HG02938 (cell line): ENCODE data around the gene OTOGL.

ENCODE experiments used
- ATAC-seq: cut with Tn5 transposase; IDR thresholded peaks from one replicate; pipeline ENCODE4 v1.9.1; 2021; ENCODE audit warnings: mild to moderate bottlenecking, moderate library complexity; ENCODE audit not compliant: unreplicated experiment

The OTOGL gene

DNA sequence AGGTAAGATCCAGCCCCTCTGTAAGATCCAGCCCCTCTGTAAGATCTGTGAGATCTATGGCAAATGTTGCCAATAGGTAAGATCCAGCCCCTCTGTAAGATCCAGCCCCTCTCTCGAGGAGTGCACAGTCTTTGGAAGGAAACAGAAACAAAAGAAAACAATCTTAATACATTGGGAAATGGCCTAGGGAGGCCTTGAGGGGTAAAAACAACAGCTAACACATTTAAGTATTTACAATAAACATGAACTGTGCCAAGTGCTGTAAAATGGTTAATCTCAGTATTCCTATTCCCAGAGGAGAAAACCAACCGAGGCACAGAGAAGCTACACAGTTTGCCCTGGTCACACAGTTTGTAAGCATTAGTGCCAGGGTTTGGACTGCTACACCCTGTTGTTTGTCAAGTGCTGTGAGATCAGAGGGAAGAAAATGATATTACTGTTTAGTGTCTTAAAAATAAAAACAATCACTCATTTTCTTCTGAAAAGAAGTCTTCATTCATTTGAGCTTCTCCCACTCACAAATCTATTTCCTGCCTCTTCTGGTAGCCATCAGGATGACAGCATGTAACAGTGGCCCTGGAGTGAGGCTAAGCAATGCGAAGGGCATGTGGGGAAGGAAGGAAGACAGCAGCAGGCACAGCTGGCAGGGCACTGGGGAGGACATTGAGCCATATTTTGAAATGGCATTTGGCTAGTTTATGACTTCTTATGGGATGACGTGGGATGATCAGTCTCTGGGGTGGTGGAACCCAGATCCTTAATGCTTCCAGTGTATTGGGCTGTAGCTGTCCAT lies 226.0 kb downstream of the OTOGL start:
- no peak for ATAC-seq

GRCh38 chr12:80332827-80333226 lies 233.5 kb downstream of the OTOGL start:
- no peak for ATAC-seq

- ATAC-seq = no peak
These were observed 253.1 kb downstream of the OTOGL start for GRCh38 chr12:80352474-80352873.

DNA sequence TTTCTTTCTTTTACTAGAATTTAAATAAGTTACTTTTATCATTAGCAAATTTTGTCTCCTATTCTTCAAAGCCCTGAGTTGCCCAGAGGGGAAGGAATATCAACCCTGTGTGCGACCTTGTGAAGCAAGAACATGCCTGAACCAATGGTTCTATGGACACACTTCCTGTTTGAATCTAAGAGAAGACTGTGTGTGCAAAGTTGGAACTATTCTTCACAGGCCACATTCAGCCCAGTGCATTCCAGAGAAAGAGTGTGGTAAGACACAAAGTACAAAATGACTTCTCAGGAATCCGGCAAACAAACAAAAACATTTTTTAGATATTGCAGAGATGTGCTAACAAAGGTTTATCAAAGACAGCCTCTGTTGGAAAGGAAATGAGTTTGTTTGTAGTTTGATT lies 253.9 kb downstream of the OTOGL start:
- ATAC-seq = no peak

GRCh38 chr12:80356097-80356496 lies 256.8 kb downstream of the OTOGL start:
- ATAC-seq = no peak

GRCh38 chr12:80359703-80360102 lies 260.4 kb downstream of the OTOGL start:
- ATAC-seq = no peak

DNA sequence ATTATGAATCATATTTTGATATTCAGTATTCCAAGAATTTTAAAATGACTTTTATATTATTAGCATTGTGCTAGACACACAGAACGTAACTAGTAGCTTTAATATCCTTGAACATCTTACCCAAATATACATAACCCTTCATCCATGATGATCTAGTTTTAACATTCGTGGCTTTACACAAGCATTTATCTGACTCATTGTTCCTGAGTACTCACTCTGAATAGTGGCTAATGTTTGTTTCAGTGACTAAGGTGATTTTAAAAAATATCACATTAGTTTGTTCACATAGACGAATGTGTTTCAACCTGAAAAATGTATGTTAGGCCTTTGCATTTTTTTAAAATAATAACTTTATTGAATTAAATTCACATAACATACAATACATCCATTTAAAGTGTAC lies 264.7 kb downstream of the OTOGL start:
- ATAC-seq = no peak

DNA sequence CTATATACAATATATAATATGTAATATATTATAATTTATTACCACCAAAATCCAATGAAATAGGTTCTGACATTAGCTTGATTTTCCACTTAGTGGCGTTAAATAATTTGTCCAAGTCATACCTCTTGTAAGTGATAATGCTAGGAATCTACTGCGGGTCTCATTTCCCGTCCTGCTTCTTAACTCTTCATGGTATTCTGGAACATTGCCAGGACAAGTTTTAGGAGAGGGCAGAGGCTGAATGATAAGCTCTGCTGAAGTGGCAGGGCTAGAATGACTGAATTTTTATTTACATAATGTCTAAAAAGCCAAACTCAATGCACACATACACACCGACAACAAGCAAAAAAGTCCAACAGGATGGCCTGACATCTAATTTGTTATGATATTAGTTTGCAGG lies 274.3 kb downstream of the OTOGL start:
- no peak for ATAC-seq

- ATAC-seq = no peak
These were observed 275.3 kb downstream of the OTOGL start for GRCh38 chr12:80374615-80375014.

- no peak for ATAC-seq
These were observed 277.9 kb downstream of the OTOGL start for GRCh38 chr12:80377140-80377794.

DNA sequence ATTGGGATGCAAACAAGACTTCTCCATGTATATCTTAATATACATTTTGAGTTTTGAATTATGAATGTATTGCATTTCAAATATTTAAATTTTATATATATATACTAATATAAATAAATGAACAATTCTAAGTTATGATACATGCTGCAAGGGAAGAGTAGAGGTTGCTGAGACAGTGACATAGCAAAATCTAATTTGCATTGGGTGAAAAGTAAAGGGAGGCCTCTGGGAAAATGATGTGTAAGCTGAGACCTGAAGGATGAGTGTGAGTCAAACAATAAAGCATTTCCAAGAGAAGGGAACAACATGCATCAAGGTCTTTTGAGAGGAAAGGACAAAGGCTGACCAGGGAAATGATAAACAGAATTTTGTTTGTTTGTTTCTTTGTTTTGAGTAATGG lies 281.8 kb downstream of the OTOGL start:
- ATAC-seq = no peak

- ATAC-seq = no peak
These were observed 282.9 kb downstream of the OTOGL start for GRCh38 chr12:80382254-80382653.

DNA sequence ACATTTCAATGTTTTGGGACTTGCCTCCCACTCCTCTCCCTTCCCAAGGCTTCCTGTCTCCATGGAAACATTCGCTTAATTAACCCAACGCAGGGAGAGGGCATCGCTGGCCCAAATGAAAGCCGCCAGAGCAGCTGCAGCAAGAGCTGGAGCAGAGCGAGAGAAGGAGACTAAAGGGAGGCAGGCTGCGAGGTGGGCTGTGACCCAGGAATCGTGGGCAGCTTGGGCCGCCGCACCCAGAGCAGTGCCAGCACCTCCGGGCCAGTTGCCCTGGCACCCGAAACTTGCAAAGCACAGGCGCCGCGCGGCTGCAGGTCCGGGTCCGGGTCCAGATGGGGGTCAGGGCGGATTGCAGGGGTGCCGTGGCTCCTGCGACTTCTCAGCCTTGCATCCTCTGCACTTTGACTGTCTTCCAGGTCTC lies 301.2 kb downstream of the OTOGL start:
- ATAC-seq = no peak

GRCh38 chr12:80401191-80401590 lies 301.9 kb downstream of the OTOGL start:
- no peak for ATAC-seq

DNA sequence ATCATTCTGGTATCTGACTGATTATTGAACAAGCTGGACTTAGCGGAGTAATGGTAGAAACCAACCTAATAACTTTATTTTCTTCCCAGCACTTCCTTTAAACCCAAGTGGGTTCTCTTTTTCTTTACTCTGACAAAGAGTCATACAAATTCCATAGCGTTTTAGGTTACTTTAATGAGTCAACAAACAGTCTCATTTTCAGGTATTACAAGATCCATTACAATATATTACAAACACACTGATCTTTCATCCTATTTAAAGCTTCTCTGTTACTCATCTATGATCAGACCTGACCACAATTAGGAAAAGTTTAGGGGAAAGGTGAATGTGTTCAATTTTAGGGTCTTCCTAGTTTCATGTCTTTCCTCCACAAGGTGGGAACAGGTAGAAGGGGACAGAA lies 305.3 kb downstream of the OTOGL start:
- ATAC-seq = no peak

DNA sequence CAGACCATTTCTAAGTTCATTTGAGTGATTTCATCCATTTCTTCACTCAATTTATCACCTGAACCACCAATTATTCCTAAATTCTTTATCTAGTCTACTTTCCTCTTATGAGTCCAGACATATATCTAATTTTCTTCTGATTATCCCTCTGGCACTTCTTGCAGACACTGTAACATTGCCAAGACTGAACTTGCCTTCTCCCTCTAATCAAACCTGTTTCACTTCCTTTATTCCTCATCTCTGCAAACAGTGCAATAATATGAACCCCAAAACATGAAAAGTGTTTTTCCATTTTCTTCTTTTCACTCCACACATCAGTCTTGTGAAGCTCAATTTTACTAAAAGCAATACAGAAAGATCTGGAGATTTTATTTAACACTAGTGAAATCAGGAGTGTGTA lies 306.9 kb downstream of the OTOGL start:
- ATAC-seq = no peak

- ATAC-seq = peak; percentile 51
These were observed 312.4 kb downstream of the OTOGL start for GRCh38 chr12:80411787-80412186.

DNA sequence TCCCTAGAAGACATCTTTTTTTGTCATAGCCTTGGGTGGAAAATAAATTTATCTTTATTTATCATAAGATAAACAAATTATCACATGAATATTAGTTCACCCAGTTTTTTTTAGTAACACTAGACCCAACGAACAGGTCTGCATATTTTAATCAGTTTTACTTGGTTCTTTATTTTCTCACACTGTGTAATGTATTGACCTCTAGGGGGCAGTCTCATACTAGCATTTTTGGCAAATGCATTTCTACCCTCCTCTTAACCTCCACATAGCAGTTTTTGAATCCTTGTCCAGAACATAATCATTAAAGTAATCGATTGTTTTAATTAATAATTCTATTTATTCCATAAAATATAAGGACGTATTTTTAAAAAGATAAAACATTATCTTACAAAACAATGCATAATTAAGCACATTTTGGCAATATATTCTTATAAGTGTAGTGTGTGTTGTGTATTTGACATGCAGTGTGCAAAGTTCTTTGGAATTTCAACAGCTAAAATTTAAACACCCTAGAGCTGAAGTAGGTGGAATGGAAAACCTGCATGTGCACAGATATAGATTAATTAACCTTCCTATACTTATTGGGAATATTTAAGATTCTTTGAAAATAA lies 313.1 kb downstream of the OTOGL start:
- peak; percentile 74 for ATAC-seq

DNA sequence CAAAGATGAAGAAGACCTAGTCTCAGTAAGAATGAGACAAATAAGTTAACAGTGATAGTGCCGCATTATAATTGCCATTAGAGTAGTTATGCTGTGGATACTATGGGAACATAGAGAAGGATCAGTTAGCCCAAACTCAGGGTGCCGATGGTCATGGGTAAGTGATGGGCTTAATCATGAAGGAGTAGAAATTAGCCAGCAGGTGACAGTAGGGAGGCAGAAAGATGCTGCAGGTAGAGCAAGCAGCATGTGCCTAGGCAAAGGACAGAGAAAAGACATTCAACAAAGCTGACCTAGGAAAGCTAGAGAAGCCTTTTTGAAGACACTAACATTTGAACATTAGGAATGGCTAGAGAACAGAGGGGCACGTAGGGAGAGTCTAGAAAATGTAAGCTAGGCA lies 314.1 kb downstream of the OTOGL start:
- ATAC-seq = no peak

- ATAC-seq = no peak
These were observed 316.1 kb downstream of the OTOGL start for GRCh38 chr12:80415466-80415865.

GRCh38 chr12:80419644-80420043 lies 320.3 kb downstream of the OTOGL start:
- ATAC-seq = no peak

DNA sequence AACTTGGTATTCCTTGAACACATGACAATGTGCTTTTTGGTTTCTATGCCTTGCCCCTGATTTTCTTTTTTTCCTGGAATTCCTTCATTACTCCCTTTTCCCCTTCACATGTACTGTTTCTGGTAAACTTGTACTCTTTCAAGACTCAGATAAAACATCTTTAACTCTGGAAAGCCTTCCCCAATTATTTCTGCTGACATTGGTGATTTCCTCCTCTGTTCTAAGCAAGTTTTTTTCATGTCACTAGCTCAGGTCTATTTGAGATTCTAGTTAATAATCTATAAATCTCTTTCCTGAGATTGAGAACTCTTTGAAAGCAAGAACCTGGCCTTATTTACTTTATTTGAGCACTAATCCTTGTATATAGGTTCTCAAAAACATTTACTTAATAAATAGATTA lies 320.7 kb downstream of the OTOGL start:
- no peak for ATAC-seq
